IPS-18c (cell line): ENCODE results near the gene CDC5L.
"Not testable (repeated sequence)": the region's sequence is repeated elsewhere in the genome, so short reads cannot be mapped to it uniquely, and the experiment has no call there.

Experiments used
- H3K4me3 ChIP-seq: 2 replicates; pipeline ENCODE4 v1.7.0; 2013; ENCODE audit warnings: low read depth, mild to moderate bottlenecking, low read length, moderate library complexity; ENCODE audit not compliant: insufficient read depth
- H3K9me3 ChIP-seq: one replicate; pipeline ENCODE4 v1.6.1; 2013; ENCODE audit warnings: mild to moderate bottlenecking, low read length, moderate library complexity; ENCODE audit not compliant: control insufficient read depth, insufficient read depth

CDC5L gene

DNA sequence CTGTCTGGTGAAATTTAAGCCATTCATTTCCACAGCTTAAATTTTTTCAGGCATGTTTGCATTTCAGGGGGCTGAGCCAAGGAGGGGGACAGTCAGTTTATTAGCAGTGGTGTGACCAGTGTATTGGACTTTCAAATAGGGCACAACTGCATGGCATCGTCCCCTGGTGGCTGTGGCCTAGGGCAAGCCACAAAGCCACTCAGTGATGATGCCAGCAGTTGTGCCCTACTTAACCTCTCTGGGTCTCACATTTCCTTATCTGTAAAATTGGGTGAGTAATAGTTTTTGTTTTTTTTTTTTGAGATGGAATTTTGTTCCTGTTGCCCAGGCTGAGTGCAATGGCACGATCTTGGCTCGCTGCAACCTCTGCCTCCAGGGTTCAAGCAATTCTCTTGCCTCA is 48.0 kb downstream of the CDC5L start:
- H3K9me3 ChIP-seq = no peaks in the 10 kb centered on the region
- no peak overlapping the region for H3K4me3 ChIP-seq

DNA sequence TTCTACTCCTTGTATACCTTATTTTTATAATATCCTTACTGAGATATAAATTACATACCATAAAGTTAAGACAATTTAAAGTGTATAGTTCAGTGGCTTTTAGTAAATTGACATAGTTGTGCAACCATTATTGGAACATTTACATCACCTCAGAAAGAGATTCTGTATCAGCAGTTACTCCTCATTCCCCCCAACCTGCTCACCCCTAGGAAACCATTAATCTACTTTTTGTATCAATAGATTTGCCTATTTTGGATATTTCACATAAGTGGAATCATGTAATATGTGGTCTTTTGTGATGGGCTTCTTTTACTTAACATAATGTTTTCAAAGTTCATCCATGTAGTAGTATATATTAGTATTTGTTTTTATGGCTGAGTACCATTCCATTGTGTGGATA is 51.3 kb downstream of the CDC5L start:
- Histone ChIP-seq H3K4me3 (no peak overlapping the region), H3K9me3 (no peaks in the 10 kb centered on the region)

DNA sequence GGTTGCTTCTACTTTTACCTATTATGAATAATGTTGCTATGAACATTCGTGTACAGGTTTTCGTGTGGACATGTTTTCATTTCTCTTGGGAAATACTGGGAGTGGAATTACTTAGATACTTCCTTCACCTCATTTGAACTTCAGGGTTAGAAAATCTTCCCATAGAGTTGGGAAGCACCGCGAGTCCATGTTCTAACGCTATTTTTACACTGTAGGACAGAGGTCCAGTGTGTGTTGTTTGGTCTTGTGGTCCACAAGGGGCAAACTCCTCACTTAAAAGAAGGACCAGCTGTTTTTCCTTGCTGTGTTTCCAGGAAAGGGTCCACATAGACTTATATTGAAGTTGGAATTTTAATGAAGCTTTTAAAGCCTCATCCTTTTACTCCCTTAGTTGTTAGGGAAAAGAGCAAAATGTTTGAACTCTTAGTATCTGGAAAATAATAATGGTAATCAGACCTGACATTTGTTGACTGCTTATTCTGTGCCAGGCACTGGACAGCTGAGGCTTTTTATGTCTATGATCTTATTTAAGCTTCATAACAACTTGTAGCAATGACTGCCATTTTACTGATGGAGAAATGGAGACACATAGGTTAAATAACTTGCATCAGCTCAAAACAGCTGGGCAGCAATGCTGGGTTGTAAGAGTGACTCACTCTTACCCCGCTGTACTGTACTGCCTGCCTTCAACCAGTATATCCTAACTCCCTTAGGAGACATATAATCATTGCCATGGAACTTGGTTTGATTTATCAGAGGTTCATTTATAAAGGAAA is 52.0 kb downstream of the CDC5L start:
- no peaks in the 10 kb centered on the region for H3K9me3 ChIP-seq
- no peak overlapping the region for H3K4me3 ChIP-seq

DNA sequence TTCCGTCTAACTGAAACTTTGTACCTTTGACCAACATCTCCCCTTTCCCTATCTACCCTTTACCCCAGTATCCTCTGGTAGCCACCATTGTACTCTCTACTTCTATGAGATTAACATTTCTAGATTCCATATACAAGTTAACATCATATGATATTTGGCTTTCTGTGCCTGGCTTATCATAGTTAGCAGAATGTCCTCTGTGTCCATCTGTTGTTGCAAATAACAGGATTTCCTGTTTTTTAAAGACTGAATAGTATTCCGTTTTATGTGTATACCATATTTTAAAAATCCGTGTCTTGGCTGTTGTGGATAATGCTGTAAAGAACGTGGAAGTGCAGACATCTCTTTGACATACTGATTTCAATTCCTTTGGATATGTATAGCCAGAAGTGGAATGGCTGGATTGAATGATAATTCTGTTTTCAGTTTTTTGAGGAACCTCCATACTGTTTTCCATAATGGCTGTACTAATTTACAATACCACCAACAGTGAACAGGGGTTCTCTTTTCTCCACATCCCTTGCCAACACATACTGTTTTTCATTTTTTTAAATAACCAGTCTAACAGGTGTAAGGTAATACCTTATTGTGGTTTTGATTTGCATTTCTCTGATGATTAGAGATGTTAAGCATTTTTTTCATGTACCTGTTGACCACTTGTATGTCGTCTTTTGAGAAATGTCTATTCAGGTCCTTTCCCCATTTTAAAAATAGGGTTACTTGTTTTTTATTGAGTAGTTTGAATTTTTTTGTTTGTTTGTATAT is 53.8 kb downstream of the CDC5L start:
- Histone ChIP-seq H3K4me3 (no peak overlapping the region), H3K9me3 (no peaks in the 10 kb centered on the region)

DNA sequence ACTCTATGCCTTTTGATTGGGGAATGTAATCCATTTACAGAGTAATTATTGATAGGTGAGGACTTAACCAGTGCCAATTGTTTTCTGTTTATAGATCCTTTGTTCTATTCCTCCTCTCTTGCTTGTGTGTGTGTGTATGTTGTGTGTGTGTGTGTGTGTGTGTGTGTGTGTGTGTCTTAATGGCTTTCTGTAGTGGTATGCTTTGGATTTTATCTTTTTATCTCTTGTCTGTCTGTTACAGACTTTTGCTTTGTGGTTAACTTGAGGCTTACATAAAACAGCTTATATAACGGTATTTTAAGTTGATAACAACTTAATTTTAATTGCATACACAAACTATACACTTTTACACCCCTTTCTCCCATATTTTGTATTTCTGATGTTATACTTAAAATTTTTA is 54.7 kb downstream of the CDC5L start:
- no peak overlapping the region for H3K4me3 ChIP-seq

DNA sequence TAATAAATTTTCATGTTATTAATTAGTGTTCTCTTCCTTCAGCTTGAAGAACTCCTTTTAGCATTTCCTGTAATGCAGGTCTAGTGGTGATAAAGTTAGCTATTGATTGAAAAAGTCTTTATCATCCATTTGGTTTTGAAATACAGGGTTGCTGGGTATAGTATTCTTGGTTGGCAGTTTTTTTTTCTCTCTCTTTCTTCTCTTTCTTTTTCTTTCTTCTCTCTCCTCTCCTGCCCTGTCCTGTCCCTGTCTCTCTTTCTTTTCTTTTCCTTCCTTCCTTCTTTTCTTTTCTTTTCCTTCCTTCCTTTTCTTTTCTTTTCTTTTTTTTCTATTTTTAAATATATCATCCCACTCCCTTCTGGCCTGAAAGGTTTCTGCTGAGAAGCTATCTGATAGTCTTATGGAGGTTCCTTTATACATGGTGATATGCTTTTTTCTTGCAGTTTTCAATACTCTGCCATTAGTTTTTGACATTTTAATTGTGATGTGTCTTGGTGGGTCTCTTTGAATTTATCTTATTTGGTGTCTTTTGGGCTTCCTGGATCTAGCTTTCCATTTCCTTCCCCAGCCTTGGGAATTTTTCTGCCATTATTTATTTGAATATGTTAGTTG is 55.4 kb downstream of the CDC5L start:
- Histone ChIP-seq H3K9me3 (no peaks in the 10 kb centered on the region), H3K4me3 (no peak overlapping the region)

More for the DNA sequence above, 54.7 kb downstream of the CDC5L start:
- no peaks in the 10 kb centered on the region for H3K9me3 ChIP-seq

DNA sequence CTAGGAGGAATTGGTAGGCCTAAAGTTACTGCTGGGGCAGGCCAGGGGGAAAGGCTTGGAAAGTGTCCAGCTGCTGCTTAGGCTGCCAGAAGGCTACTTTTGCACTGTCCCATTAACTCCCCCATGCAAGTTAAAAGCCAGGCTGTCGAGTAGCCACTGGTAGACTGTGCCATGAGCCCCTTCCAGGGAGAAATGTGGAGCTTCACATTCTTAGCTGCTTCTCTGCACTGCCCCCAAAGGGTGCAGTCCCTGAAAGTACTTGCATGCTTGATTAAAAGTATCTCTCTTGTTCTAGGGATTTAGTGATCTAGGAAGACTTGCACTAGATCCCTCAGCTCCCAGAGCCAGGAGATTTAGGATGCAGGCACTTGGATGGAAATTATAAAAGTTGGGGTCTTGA is 57.3 kb downstream of the CDC5L start:
- H3K9me3 ChIP-seq = no peaks in the 10 kb centered on the region
- no peak overlapping the region for H3K4me3 ChIP-seq

DNA sequence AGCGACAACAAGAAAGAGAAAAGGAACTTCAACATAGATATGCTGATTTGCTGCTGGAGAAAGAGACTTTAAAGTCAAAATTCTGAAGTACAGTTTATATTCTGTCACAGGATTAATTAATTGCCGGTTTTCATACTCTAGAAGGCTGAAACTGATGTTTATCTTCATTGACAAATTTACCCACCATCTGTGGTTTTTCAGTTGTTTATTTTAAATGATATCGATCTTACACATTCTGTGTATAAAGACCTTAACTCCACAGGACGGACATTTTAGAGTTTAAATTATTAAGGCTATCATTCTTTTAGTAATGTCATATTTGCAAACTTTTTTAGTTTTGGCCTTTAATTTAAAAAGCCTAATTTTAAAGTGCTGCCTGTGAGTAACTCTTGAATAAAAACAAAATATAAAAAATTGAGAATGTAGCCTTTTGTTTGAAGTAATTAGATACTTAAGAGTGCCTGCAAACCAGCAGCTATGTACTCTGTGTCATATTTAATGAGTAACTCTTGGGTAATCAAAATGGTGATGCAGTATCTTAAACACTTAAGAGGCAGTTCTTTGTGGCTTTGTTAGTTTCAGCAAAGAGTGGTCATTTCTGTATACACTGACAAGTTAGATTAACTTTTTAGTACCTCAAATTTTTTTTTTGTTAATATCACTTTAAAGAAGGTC is 59.3 kb downstream of the CDC5L start:
- H3K4me3 ChIP-seq = no peak overlapping the region
- no peaks in the 10 kb centered on the region for H3K9me3 ChIP-seq

DNA sequence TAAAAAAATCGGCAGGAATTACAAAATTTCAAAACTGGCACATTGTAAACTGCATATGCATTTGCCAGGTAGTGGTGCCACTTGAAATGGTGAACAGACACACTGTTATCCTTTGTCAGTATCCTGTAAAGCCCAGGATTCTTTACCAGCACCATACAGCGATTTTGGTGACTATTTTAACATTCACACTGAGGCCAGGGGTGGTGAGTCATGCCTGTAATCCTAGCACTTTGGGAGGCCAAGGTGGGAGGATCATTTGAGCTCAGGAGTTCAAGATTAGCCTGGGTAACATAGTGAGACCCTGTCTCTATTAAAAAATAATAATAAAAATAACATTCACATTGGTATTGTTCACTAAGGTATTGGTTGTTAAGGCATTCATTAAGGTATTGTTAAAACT is 61.7 kb downstream of the CDC5L start:
- not testable (repeated sequence) for H3K9me3 ChIP-seq, H3K4me3 ChIP-seq

DNA sequence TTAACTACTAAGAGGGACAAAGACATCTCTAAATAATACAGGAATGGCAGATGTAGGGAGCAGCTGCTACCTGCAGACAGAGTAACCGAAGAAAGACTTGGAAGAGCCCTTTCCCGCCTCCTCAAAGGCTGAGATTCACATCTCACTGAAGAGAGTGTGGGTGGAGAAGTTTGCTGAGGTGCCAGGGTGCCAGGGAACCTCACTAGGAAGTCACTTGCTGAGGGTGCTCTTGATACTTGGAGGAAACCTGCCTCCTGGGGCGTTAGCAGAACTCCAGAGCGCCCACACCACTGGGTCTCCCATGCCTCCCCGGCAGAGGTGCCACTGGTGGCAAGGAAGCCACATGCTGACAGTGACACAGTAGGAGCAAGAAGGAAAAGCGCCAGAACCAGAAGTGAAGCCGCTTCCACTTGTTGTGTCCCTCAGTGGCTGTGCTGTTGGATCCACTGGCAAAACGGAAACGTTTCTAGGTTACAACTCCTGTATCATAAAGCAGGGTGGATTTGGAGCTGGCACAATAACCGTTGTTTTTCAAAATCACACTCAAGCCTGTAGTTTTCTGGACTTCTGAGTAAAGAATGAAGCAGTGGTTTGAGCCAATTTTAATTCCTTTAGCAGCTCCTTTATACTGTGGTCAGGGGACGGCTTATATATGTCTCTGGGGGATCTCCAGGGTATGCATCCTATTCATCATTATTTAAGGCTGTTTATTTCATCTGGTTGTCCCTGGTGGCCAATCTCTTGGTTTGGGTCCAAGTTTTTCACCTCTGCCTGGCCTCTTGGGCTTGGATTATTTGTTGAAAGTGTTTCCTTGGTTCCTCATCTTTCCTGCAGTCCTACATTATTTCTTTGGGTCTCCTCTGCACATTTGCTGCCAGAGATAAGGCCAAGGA is 64.5 kb downstream of the CDC5L start:
- Histone ChIP-seq H3K9me3 (no peaks in the 10 kb centered on the region), H3K4me3 (no peak overlapping the region)

DNA sequence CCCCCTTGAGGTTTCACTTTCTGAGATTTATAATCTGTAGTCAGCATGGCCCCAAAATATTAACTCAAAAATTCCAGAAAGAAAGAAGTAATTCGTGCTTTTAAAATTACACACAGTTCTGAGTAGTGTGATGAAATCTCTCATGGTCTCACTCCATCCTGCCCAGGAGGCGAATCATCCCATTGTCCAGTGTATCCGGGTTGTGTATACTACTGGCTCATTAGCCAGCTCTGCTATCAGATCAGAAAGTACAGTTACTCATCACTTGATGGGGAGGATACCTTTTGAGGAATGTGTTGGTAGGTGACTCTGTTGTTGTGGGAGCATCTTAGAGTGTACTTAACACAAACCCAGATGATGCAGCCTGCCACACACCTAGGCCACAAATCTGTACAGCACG is 65.2 kb downstream of the CDC5L start:
- Histone ChIP-seq H3K9me3 (no peaks in the 10 kb centered on the region), H3K4me3 (no peak overlapping the region)

DNA sequence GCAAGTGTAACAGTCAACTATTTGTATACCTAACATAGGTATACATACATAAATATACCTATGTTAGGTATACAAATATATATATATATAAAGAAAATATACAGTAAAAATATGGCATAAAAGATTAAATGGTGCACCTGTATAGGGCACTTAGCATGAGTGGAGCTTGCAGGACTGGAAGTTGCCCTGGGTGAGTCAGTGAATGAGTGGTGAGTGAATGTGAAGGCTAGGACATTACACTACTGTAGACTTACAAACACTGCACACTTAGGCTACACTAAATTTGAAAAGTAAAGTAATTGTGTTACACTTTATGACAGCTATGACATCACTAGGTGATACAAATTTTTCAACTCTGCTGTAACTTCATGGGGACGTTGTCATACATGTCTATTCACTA is 65.6 kb downstream of the CDC5L start:
- H3K4me3 ChIP-seq = no peak overlapping the region

DNA sequence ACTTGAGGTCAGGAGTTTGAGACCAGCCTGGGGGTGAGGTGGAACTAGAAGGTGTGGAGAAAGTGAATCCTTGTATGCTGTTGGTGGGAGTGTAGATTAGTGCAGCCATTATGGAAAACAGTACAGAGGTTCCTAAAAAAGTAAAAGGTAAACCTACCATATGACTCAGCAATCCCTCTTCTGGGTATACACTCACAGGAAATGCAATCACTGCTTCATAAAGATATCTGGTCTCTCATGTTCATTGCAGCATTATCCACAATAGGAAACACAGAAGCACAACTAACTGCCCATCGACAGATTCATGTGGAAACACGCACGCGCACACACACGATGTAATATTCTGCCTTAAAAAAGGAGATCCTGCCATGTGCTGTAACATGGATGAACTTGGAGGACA is 66.7 kb downstream of the CDC5L start:
- no peak overlapping the region for H3K4me3 ChIP-seq
- H3K9me3 ChIP-seq = no peaks in the 10 kb centered on the region

More for the DNA sequence above, 65.6 kb downstream of the CDC5L start:
- no peaks in the 10 kb centered on the region for H3K9me3 ChIP-seq

DNA sequence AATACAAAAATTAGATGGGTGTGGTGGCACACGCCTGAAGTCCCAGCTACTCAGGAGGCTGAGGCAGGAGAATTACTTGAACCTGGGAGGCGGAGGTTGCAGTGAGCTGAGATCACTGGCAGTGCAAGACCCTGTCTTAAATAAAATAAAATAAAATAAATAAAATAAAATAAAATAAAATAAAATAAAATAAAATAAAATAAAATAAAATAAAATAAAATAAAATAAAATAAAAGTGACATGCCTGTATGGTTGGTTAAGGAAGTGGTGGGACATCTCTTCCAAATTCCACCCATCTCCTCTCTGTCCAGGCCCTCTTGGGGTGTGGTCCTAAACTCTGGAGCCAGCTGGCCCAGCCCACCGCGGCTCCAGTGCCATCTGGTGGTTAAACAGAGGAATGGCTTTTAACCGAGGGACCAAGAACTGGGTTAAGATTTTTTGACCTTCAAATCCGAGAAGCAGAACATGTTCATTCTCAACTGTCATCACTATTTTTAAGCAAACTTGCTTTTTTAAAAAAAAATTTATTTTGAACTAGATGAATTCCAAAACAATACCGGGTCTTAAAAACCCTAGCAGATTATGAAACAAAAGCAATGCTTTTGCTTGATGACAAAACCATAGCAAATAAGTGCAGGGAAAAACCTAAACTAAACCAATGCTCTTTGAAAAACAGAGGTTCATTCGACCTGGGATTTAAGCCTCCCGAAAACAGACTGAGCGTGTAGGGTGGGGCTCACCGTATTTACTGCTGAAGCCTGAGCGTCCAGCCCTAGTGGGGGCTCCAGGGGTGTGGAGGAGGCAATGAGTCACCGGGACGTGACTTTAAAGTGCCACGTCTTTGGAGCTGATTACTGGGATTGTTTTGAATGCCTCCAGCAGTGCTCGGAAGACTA is 68.8 kb downstream of the CDC5L start:
- H3K4me3 ChIP-seq = no peak overlapping the region
- no peaks in the 10 kb centered on the region for H3K9me3 ChIP-seq

DNA sequence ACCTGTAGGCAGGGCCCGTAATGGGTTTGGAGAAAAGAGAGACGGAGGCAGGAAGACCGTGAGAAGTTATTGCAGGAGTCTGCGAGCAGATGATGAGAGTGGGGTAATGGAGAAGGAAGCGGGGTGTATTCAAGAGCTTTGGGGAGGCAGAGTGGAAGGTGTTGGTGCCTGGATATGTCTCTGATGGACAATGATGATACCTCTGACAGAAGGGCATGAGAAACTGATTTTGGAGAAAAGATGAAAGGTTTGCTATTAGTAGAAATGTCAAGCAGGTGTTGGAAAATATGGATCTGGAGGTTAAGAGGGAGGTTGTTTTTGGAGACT is 69.4 kb downstream of the CDC5L start:
- Histone ChIP-seq H3K4me3 (no peak overlapping the region), H3K9me3 (no peaks in the 10 kb centered on the region)

DNA sequence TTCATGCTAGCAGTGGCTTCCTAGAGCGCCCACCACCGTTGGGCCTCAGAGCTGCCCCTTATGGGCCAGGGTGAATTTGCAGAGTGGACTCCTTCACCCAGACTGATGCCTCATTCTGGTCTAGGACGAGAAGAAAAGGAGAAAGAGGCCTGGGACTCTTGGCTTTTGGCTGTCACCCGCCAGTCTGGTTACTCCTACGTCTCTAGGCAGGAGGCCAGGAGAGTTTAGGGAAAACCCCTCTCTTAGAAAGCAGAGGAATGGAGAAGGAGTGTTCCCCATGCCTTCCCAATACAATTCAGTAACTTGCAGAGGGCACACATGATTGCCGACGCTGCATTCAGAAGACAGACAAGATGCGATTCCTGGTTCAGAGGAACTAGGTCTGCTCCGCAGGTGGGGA is 70.1 kb downstream of the CDC5L start:
- Histone ChIP-seq H3K9me3 (no peaks in the 10 kb centered on the region), H3K4me3 (no peak overlapping the region)
